HL-60 (cell line): ENCODE data around the gene NECTIN2.

ENCODE experiments used
- GABPA ChIP-seq: IDR thresholded peaks from 2 replicates; pipeline ENCODE4 v1.6.1; 2012; ENCODE audit warnings: low read depth
- POLR2AphosphoS5 ChIP-seq: IDR thresholded peaks from 2 replicates; pipeline ENCODE4 v1.6.1; 2012; ENCODE audit warnings: low read depth
- REST ChIP-seq: IDR thresholded peaks from 2 replicates; pipeline ENCODE4 v1.6.1; 2012; ENCODE audit warnings: low read depth; ENCODE audit not compliant: insufficient replicate concordance
- TF ChIP-seq, protein P1 (sequence below): IDR thresholded peaks from one replicate; pipeline ENCODE4 v1.5.1; 2011; ENCODE audit warnings: low read length, control low read depth, inconsistent platforms; ENCODE audit not compliant: insufficient read depth

- TF ChIP-seq POLR2AphosphoS5 (0 out of 2 replicates have a peak, but pooled peaks have one; percentile 29), REST (no peak), GABPA (no peak)
- TF ChIP-seq, protein P1, sequence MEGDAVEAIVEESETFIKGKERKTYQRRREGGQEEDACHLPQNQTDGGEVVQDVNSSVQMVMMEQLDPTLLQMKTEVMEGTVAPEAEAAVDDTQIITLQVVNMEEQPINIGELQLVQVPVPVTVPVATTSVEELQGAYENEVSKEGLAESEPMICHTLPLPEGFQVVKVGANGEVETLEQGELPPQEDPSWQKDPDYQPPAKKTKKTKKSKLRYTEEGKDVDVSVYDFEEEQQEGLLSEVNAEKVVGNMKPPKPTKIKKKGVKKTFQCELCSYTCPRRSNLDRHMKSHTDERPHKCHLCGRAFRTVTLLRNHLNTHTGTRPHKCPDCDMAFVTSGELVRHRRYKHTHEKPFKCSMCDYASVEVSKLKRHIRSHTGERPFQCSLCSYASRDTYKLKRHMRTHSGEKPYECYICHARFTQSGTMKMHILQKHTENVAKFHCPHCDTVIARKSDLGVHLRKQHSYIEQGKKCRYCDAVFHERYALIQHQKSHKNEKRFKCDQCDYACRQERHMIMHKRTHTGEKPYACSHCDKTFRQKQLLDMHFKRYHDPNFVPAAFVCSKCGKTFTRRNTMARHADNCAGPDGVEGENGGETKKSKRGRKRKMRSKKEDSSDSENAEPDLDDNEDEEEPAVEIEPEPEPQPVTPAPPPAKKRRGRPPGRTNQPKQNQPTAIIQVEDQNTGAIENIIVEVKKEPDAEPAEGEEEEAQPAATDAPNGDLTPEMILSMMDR = no peak
Measured at GRCh38 chr19:44925114-44925891, 79.2 kb downstream of the NECTIN2 start.
